GM20000 (cell line): Measurements from ENCODE around the gene KCNK5.

Experiments used
- DNase-seq: peaks from one replicate; pipeline ENCODE4 v3.0.0; 2012; ENCODE audit warnings: low spot score
- CTCF ChIP-seq: IDR thresholded peaks from 2 replicates; pipeline ENCODE4 v1.5.1; 2012; ENCODE audit warnings: mild to moderate bottlenecking, control low read depth; ENCODE audit errors: extremely low read depth, missing control alignments

The KCNK5 gene

GRCh38 chr6:39144481-39145173 lies 84.6 kb downstream of the KCNK5 start:
- no peak for TF ChIP-seq CTCF
- DNase-seq, result no peak

- TF ChIP-seq CTCF, result no peak
- no peak for DNase-seq
These were observed 85.9 kb downstream of the KCNK5 start for GRCh38 chr6:39143238-39143930.

GRCh38 chr6:39140556-39141167 lies 88.6 kb downstream of the KCNK5 start:
- no peak for TF ChIP-seq CTCF
- no peak for DNase-seq
